PC-9 (cell line): ENCODE results near the gene SPHKAP.

Source experiments
- CTCF ChIP-seq: fragments of 200-600 bp; sonication (generic); conservative IDR thresholded peaks from 2 replicates; pipeline ENCODE4 v1.6.1; 2017; ENCODE audit warnings: mixed run types, antibody characterized with exemption, mild to moderate bottlenecking, moderate library complexity
- EZH2 ChIP-seq: fragments of 200-600 bp; sonication (generic); IDR thresholded peaks from 2 replicates; pipeline ENCODE4 v1.8.0; 2017; ENCODE audit warnings: antibody characterized with exemption, low read depth

DNA sequence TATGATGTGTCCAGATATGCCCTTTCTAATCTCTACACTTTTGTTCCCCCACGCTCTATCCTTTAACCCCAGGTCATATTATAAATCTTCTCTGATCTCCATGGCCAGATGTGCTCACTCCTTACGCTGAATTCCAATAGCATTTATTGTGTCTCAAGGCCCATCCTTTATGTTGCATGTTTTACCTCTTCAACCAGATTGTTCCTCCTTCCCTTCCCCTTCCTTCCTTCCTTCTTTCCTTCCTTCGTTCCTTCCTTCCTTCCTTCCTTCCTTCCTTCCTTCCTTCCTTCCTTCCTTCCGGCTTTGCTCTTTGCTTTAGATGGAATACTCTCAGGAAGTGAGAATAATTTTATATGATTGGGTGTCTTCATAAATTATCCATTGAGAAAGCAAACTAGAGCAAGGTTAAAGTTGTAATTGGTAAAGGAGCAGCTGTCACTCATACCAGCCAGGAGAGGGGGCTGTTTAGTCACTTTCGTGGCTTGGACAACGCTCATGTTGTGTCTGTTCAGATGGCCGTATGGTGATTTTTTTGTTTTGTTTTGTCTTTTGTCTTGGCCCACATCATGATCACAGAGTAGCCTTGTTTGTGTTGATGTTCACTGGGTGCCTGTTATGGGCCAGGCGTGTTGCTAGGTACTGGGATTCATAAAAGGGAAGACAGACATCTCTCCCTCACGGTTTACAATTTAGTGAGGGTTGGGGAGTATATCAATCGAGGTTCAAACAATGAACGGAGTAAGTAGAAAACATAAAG is 242.0 kb downstream of the SPHKAP start:
- TF ChIP-seq CTCF: peak; percentile 71
- TF ChIP-seq EZH2: no peak
